GM23338 (cell line): Measurements from ENCODE around the gene SVIL. TPM values are rescaled to one million over a fixed set of nuclear protein-coding genes. Genes with fewer than 3 reads are reported as not detected.

ENCODE experiments used
- ATAC-seq: fragments of 200-7000 bp; cut with Tn5 transposase; 3 replicates; pipeline ENCODE4 v1.9.1; 2020
- DNase-seq: peaks from one replicate; pipeline ENCODE4 v3.0.0-alpha.2; 2015; ENCODE audit warnings: low spot score
- H2AFZ ChIP-seq: fragments of 200-600 bp; sonication (generic); 2 replicates; pipeline ENCODE4 v1.8.0; 2016; ENCODE audit warnings: antibody characterized with exemption, mild to moderate bottlenecking, moderate library complexity
- H3F3A ChIP-seq: fragments of 200-600 bp; sonication (generic); replicated peaks from 2 replicates; pipeline ENCODE4 v1.8.0; 2017; ENCODE audit warnings: antibody characterized with exemption, mixed run types, low read depth
- H3K27ac ChIP-seq: fragments of 200-600 bp; sonication (generic); 2 replicates; pipeline ENCODE4 v1.6.1; 2016; ENCODE audit warnings: low read depth
- H3K27me3 ChIP-seq: fragments of 200-600 bp; sonication (generic); 2 replicates; pipeline ENCODE4 v1.8.0; 2016; ENCODE audit warnings: mild to moderate bottlenecking, mixed run types, moderate library complexity; ENCODE audit not compliant: insufficient read depth
- H3K36me3 ChIP-seq: fragments of 200-600 bp; sonication (generic); 2 replicates; pipeline ENCODE4 v1.8.0; 2016; ENCODE audit warnings: mild to moderate bottlenecking; ENCODE audit not compliant: insufficient read depth
- H3K4me1 ChIP-seq: fragments of 200-600 bp; sonication (generic); 2 replicates; pipeline ENCODE4 v1.8.0; 2016; ENCODE audit warnings: mild to moderate bottlenecking, moderate library complexity; ENCODE audit not compliant: insufficient read depth
- H3K4me2 ChIP-seq: fragments of 200-600 bp; sonication (generic); 2 replicates; pipeline ENCODE4 v1.7.1; 2017; ENCODE audit warnings: mixed run types
- H3K4me3 ChIP-seq: fragments of 200-600 bp; sonication (generic); 2 replicates; pipeline ENCODE4 v1.6.1; 2016; ENCODE audit warnings: mixed run types
- H3K79me2 ChIP-seq: fragments of 200-600 bp; sonication (generic); replicated peaks from 2 replicates; pipeline ENCODE4 v1.8.0; 2017; ENCODE audit warnings: mild to moderate bottlenecking; ENCODE audit not compliant: insufficient read depth
- H3K9me2 ChIP-seq: fragments of 200-600 bp; sonication (generic); 2 replicates; pipeline ENCODE4 v1.8.0; 2017; ENCODE audit not compliant: insufficient read depth
- H4K20me1 ChIP-seq: fragments of 200-600 bp; sonication (generic); replicated peaks from 2 replicates; pipeline ENCODE4 v1.8.0; 2017; ENCODE audit warnings: mild to moderate bottlenecking; ENCODE audit not compliant: insufficient read depth
- H3K27ac Mint-ChIP-seq: 2 replicates; pipeline ENCODE4 v1.8.0; 2020; ENCODE audit warnings: inconsistent platforms, mild to moderate bottlenecking, moderate library complexity, mixed read lengths
- H3K27me3 Mint-ChIP-seq: 3 replicates; pipeline ENCODE4 v1.8.0; 2022; ENCODE audit warnings: low read depth, mild to moderate bottlenecking, moderate library complexity, mixed read lengths, inconsistent platforms; ENCODE audit not compliant: insufficient read depth, poor library complexity
- H3K36me3 Mint-ChIP-seq: 3 replicates; pipeline ENCODE4 v1.8.0; 2021; ENCODE audit warnings: low read depth, mild to moderate bottlenecking, inconsistent platforms, moderate library complexity, mixed read lengths
- H3K4me1 Mint-ChIP-seq: 3 replicates; pipeline ENCODE4 v1.8.0; 2020; ENCODE audit warnings: mild to moderate bottlenecking, inconsistent platforms, mixed read lengths
- H3K4me3 Mint-ChIP-seq: 3 replicates; pipeline ENCODE4 v1.8.0; 2021; ENCODE audit warnings: moderate library complexity, mild to moderate bottlenecking, inconsistent platforms, mixed read lengths
- H3K9me3 Mint-ChIP-seq: 3 replicates; pipeline ENCODE4 v1.8.0; 2020; ENCODE audit warnings: moderate library complexity, mild to moderate bottlenecking, inconsistent platforms, mixed read lengths
- CREB1 ChIP-seq: fragments of 250-450 bp; sonication (Bioruptor Pico); IDR thresholded peaks from 2 replicates; pipeline ENCODE4 v1.5.0; 2020; ENCODE audit warnings: low read depth, mild to moderate bottlenecking, moderate library complexity
- EZH2 ChIP-seq: fragments of 200-600 bp; sonication (generic); IDR thresholded peaks from one replicate; pipeline ENCODE4 v1.8.0; 2017; ENCODE audit warnings: antibody characterized with exemption, mild to moderate bottlenecking, low read depth; ENCODE audit not compliant: unreplicated experiment
- EZH2phosphoT487 ChIP-seq: fragments of 200-600 bp; sonication (generic); IDR thresholded peaks from one replicate; pipeline ENCODE4 v1.8.1; 2018; ENCODE audit warnings: antibody characterized with exemption; ENCODE audit not compliant: unreplicated experiment
- JUNB ChIP-seq: IDR thresholded peaks from one replicate; pipeline ENCODE4 v1.6.1; 2016; ENCODE audit warnings: antibody characterized with exemption; ENCODE audit not compliant: unreplicated experiment
- NANOG ChIP-seq: IDR thresholded peaks from 2 replicates; pipeline ENCODE4 v1.6.1; 2016; ENCODE audit warnings: antibody characterized with exemption, borderline replicate concordance
- ZNF114 ChIP-seq: fragments of 250-450 bp; sonication (Bioruptor Pico); IDR thresholded peaks from 2 replicates; pipeline ENCODE4 v1.5.0; 2020; ENCODE audit warnings: mild to moderate bottlenecking, moderate library complexity
- ZNF331 ChIP-seq: fragments of 250-450 bp; sonication (Bioruptor Pico); IDR thresholded peaks from 2 replicates; pipeline ENCODE4 v1.5.0; 2020; ENCODE audit warnings: low read depth, mild to moderate bottlenecking, moderate library complexity
- polyA plus RNA-seq: library from polyadenylated mRNA; unstranded; fragments of >200 nt; fragmentation: Nextera tagmentation; extraction: Ambion mirVana; gene quantifications from 2 replicates; pipeline ENCODE4 v1.2.1, GENCODE V29; 2016
- total RNA-seq: library from RNA; depleted of rRNA; stranded (reverse); fragments of >200 nt; shearing (Covaris generic); gene quantifications from 2 replicates; pipeline ENCODE4 v1.2.3, GENCODE V29; 2014
- TF ChIP-seq, protein P1 (sequence below), 2 experiments: fragments of 200-600 bp in 1 of 2; sonication (generic) in 1 of 2; conservative IDR thresholded peaks; 2 replicates each; pipeline versions ENCODE4 v1.5.1 to v1.6.1; 2016 to 2017; ENCODE audit warnings: antibody characterized with exemption in 2 of 2, low read depth in 2 of 2, mild to moderate bottlenecking in 2 of 2, moderate library complexity in 1 of 2
- TF ChIP-seq, protein P2 (sequence below): IDR thresholded peaks from one replicate; pipeline ENCODE4 v1.6.1; 2018; ENCODE audit warnings: antibody characterized with exemption; ENCODE audit not compliant: unreplicated experiment
- TF ChIP-seq, protein P3 (sequence below): fragments of 250-450 bp; sonication (Bioruptor Pico); IDR thresholded peaks from 2 replicates; pipeline ENCODE4 v1.5.0; 2020; ENCODE audit warnings: mild to moderate bottlenecking, moderate library complexity
- TF ChIP-seq, protein P4 (sequence below): IDR thresholded peaks from 2 replicates; pipeline ENCODE4 v1.6.1; 2016; ENCODE audit warnings: antibody characterized with exemption

The SVIL gene
- total and polyA plus RNA-seq, 2 experiments from 2014 or later = 8.8 to 34.9 TPM

DNA sequence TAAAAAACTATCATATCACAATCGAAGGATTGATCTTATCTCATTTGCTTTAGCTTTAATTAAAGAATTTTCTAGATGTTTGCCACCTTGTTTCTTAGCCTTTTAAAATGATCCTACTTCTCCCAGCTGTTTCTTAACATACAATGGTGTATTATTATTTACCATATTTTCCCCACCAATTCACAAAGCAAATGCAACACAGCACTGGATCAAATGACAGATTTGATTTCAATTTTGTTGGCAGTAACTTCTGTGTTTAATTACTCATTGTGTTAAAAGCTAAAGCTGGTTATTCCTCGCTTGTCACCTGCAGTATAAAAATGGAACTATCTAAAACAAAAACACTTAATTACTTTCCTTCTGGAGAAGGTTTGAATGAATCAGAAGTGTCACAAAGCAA is 19.6 kb downstream of the SVIL start:
- H3K27me3 Mint-ChIP-seq = peaks cover 6% of the 10 kb centered on the region

More for the DNA sequence above, 19.6 kb downstream of the SVIL start:
- H3K27ac Mint-ChIP-seq = no peak overlapping the region
- no peak overlapping the region for H2AFZ ChIP-seq
- no peak overlapping the region for H3K27ac ChIP-seq
- TF ChIP-seq EZH2phosphoT487 = no peak
- TF ChIP-seq NANOG = no peak
- no peak for TF ChIP-seq ZNF114 (CRISPR knock-in tag)
- TF ChIP-seq, protein P1, sequence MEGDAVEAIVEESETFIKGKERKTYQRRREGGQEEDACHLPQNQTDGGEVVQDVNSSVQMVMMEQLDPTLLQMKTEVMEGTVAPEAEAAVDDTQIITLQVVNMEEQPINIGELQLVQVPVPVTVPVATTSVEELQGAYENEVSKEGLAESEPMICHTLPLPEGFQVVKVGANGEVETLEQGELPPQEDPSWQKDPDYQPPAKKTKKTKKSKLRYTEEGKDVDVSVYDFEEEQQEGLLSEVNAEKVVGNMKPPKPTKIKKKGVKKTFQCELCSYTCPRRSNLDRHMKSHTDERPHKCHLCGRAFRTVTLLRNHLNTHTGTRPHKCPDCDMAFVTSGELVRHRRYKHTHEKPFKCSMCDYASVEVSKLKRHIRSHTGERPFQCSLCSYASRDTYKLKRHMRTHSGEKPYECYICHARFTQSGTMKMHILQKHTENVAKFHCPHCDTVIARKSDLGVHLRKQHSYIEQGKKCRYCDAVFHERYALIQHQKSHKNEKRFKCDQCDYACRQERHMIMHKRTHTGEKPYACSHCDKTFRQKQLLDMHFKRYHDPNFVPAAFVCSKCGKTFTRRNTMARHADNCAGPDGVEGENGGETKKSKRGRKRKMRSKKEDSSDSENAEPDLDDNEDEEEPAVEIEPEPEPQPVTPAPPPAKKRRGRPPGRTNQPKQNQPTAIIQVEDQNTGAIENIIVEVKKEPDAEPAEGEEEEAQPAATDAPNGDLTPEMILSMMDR (conservative IDR thresholded peaks at IDR 0.05; ENCODE audit: low read depth in 2 of 2) = no peak
- TF ChIP-seq, protein P2, sequence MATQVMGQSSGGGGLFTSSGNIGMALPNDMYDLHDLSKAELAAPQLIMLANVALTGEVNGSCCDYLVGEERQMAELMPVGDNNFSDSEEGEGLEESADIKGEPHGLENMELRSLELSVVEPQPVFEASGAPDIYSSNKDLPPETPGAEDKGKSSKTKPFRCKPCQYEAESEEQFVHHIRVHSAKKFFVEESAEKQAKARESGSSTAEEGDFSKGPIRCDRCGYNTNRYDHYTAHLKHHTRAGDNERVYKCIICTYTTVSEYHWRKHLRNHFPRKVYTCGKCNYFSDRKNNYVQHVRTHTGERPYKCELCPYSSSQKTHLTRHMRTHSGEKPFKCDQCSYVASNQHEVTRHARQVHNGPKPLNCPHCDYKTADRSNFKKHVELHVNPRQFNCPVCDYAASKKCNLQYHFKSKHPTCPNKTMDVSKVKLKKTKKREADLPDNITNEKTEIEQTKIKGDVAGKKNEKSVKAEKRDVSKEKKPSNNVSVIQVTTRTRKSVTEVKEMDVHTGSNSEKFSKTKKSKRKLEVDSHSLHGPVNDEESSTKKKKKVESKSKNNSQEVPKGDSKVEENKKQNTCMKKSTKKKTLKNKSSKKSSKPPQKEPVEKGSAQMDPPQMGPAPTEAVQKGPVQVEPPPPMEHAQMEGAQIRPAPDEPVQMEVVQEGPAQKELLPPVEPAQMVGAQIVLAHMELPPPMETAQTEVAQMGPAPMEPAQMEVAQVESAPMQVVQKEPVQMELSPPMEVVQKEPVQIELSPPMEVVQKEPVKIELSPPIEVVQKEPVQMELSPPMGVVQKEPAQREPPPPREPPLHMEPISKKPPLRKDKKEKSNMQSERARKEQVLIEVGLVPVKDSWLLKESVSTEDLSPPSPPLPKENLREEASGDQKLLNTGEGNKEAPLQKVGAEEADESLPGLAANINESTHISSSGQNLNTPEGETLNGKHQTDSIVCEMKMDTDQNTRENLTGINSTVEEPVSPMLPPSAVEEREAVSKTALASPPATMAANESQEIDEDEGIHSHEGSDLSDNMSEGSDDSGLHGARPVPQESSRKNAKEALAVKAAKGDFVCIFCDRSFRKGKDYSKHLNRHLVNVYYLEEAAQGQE = no peak
- no peak for TF ChIP-seq EZH2
- TF ChIP-seq, protein P3, sequence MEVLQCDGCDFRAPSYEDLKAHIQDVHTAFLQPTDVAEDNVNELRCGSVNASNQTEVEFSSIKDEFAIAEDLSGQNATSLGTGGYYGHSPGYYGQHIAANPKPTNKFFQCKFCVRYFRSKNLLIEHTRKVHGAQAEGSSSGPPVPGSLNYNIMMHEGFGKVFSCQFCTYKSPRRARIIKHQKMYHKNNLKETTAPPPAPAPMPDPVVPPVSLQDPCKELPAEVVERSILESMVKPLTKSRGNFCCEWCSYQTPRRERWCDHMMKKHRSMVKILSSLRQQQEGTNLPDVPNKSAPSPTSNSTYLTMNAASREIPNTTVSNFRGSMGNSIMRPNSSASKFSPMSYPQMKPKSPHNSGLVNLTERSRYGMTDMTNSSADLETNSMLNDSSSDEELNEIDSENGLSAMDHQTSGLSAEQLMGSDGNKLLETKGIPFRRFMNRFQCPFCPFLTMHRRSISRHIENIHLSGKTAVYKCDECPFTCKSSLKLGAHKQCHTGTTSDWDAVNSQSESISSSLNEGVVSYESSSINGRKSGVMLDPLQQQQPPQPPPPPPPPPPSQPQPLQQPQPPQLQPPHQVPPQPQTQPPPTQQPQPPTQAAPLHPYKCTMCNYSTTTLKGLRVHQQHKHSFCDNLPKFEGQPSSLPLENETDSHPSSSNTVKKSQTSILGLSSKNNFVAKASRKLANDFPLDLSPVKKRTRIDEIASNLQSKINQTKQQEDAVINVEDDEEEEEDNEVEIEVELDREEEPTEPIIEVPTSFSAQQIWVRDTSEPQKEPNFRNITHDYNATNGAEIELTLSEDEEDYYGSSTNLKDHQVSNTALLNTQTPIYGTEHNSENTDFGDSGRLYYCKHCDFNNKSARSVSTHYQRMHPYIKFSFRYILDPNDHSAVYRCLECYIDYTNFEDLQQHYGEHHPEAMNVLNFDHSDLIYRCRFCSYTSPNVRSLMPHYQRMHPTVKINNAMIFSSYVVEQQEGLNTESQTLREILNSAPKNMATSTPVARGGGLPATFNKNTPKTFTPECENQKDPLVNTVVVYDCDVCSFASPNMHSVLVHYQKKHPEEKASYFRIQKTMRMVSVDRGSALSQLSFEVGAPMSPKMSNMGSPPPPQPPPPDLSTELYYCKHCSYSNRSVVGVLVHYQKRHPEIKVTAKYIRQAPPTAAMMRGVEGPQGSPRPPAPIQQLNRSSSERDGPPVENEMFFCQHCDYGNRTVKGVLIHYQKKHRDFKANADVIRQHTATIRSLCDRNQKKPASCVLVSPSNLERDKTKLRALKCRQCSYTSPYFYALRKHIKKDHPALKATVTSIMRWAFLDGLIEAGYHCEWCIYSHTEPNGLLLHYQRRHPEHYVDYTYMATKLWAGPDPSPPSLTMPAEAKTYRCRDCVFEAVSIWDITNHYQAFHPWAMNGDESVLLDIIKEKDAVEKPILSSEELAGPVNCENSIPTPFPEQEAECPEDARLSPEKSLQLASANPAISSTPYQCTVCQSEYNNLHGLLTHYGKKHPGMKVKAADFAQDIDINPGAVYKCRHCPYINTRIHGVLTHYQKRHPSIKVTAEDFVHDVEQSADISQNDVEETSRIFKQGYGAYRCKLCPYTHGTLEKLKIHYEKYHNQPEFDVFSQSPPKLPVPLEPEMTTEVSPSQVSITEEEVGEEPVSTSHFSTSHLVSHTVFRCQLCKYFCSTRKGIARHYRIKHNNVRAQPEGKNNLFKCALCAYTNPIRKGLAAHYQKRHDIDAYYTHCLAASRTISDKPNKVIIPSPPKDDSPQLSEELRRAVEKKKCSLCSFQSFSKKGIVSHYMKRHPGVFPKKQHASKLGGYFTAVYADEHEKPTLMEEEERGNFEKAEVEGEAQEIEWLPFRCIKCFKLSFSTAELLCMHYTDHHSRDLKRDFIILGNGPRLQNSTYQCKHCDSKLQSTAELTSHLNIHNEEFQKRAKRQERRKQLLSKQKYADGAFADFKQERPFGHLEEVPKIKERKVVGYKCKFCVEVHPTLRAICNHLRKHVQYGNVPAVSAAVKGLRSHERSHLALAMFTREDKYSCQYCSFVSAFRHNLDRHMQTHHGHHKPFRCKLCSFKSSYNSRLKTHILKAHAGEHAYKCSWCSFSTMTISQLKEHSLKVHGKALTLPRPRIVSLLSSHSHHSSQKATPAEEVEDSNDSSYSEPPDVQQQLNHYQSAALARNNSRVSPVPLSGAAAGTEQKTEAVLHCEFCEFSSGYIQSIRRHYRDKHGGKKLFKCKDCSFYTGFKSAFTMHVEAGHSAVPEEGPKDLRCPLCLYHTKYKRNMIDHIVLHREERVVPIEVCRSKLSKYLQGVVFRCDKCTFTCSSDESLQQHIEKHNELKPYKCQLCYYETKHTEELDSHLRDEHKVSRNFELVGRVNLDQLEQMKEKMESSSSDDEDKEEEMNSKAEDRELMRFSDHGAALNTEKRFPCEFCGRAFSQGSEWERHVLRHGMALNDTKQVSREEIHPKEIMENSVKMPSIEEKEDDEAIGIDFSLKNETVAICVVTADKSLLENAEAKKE (CRISPR knock-in tag) = no peak
- no peak for TF ChIP-seq ZNF331 (CRISPR knock-in tag)
- TF ChIP-seq, protein P4, sequence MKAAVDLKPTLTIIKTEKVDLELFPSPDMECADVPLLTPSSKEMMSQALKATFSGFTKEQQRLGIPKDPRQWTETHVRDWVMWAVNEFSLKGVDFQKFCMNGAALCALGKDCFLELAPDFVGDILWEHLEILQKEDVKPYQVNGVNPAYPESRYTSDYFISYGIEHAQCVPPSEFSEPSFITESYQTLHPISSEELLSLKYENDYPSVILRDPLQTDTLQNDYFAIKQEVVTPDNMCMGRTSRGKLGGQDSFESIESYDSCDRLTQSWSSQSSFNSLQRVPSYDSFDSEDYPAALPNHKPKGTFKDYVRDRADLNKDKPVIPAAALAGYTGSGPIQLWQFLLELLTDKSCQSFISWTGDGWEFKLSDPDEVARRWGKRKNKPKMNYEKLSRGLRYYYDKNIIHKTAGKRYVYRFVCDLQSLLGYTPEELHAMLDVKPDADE = no peak
- TF ChIP-seq CREB1 (CRISPR knock-in tag) = no peak
- TF ChIP-seq JUNB = no peak
- H3K9me2 ChIP-seq = no peaks in the 10 kb centered on the region
- H3K79me2 ChIP-seq = no peaks in the 10 kb centered on the region; the same call in 1 of the 2 replicates
- no peaks in the 10 kb centered on the region for H3K27me3 ChIP-seq
- H3K36me3 ChIP-seq = no peaks in the 10 kb centered on the region
- no peak overlapping the region for H3K4me3 Mint-ChIP-seq
- DNase-seq (no peak), ATAC-seq (no peak)
- H3K4me1 ChIP-seq = peaks cover 10% of the 10 kb centered on the region
- H3K9me3 Mint-ChIP-seq = peaks cover 14% of the 10 kb centered on the region
- H3K4me2 ChIP-seq = no peak overlapping the region
- H4K20me1 ChIP-seq = no peaks in the 10 kb centered on the region
- no peak overlapping the region for H3K4me3 ChIP-seq
- H3F3A ChIP-seq = no peaks in the 10 kb centered on the region
- H3K4me1 Mint-ChIP-seq = peaks cover 19% of the 10 kb centered on the region
- H3K36me3 Mint-ChIP-seq = peaks cover 18% of the 10 kb centered on the region
